B cell (primary cell): ENCODE data around the gene SPPL2A. TPM values are rescaled to one million over a fixed set of nuclear protein-coding genes. Genes with fewer than 3 reads are reported as not detected.
"Not testable (repeated sequence)": the region's sequence is repeated elsewhere in the genome, so short reads cannot be mapped to it uniquely, and the experiment has no call there.

Experiments used
- ATAC-seq: fragments of 200-7000 bp; cut with Tn5 transposase; one replicate; pipeline ENCODE4 v1.10.0; 2021; ENCODE audit warnings: low read depth, mild to moderate bottlenecking, moderate number of reproducible peaks, moderate library complexity
- CTCF ChIA-PET: fragments of 350-600 bp; sonication (Branson Sonifier 250); formaldehyde crosslinking; loops from one replicate; lab custom pipeline; 2021; ENCODE audit warnings: antibody characterized with exemption, inconsistent platforms; lab: Charles Lee
- POLR2A ChIA-PET: fragments of 350-600 bp; sonication (Branson Sonifier 250); formaldehyde crosslinking; loops from one replicate; lab custom pipeline; 2021; ENCODE audit warnings: antibody characterized with exemption; lab: Charles Lee
- DNase-seq: peaks from one replicate; pipeline ENCODE4 v3.0.0; 2013
- H2AFZ ChIP-seq: 2 replicates; pipeline ENCODE4 v1.6.1; 2012; ENCODE audit warnings: mild to moderate bottlenecking, low read depth, low read length; ENCODE audit not compliant: insufficient read depth, poor library complexity, severe bottlenecking
- H3K27ac ChIP-seq, 2 donors: 1 replicate in 1 of 2; 2 replicates in 1 of 2; pipeline ENCODE4 v1.5.1; 2012 to 2013; ENCODE audit warnings: low read length in 2 of 2, mild to moderate bottlenecking in 2 of 2, moderate library complexity in 1 of 2
- H3K27me3 ChIP-seq, 4 experiments: fragments of 200-600 bp in 1 of 4; sonication (generic) in 1 of 4; replicated peaks in 1 of 4; 1 replicate in 2 of 4; 2 replicates in 2 of 4; pipeline versions ENCODE4 v1.6.1 to v1.7.0; 2013 to 2016; ENCODE audit warnings: low read length in 3 of 4, mild to moderate bottlenecking in 2 of 4, mixed read lengths in 1 of 4, moderate library complexity in 1 of 4; ENCODE audit not compliant: insufficient read depth in 4 of 4, control insufficient read depth in 3 of 4; ENCODE audit errors: control extremely low read depth in 1 of 4
- H3K36me3 ChIP-seq, 2 experiments: replicated peaks in 1 of 2; 1 replicate in 1 of 2; 2 replicates in 1 of 2; pipeline versions ENCODE4 v1.6.1 to v1.7.1; 2013; ENCODE audit warnings: low read length in 1 of 2; ENCODE audit not compliant: insufficient read depth in 2 of 2, control insufficient read depth in 1 of 2; ENCODE audit errors: control extremely low read depth in 1 of 2, extremely low read depth in 1 of 2
- H3K4me1 ChIP-seq, 2 donors: fragments of 200-600 bp in 1 of 2; sonication (generic) in 1 of 2; 1 replicate in 1 of 2; 2 replicates in 1 of 2; pipeline versions ENCODE4 v1.5.1 to v1.6.1; 2013 to 2017; ENCODE audit warnings: low read length in 2 of 2; ENCODE audit not compliant: control insufficient read depth in 2 of 2, insufficient read depth in 2 of 2
- H3K4me2 ChIP-seq: replicated peaks from 2 replicates; pipeline ENCODE3; 2012; ENCODE audit warnings: mild to moderate bottlenecking, low read depth, low read length; ENCODE audit not compliant: poor library complexity, severe bottlenecking
- H3K4me3 ChIP-seq, 5 experiments: fragments of 200-600 bp in 1 of 5; sonication (generic) in 1 of 5; 1 replicate in 3 of 5; 2 replicates in 2 of 5; pipeline versions ENCODE4 v1.5.1 to v1.7.0; 2011 to 2016; ENCODE audit warnings: low read length in 4 of 5, mild to moderate bottlenecking in 4 of 5, low read depth in 2 of 5, control low read depth in 1 of 5, moderate library complexity in 1 of 5; ENCODE audit not compliant: insufficient read depth in 1 of 5; ENCODE audit errors: control extremely low read depth in 1 of 5, extremely low read depth in 1 of 5
- H3K79me2 ChIP-seq: fragments of 200-600 bp; sonication (generic); one replicate; pipeline ENCODE4 v1.6.0; 2016; ENCODE audit warnings: low read length; ENCODE audit not compliant: control insufficient read depth, insufficient read depth
- H3K9ac ChIP-seq: fragments of 200-600 bp; sonication (generic); 2 replicates; pipeline ENCODE4 v1.6.1; 2017; ENCODE audit warnings: mild to moderate bottlenecking, low read length, moderate library complexity
- H3K9me3 ChIP-seq, 3 donors: one replicate each; pipeline versions ENCODE4 v1.6.1 to v1.7.1; 2013; ENCODE audit warnings: low read length in 2 of 3; ENCODE audit not compliant: control insufficient read depth in 2 of 3, insufficient read depth in 1 of 3; ENCODE audit errors: control extremely low read depth in 1 of 3
- H4K20me1 ChIP-seq: 2 replicates; pipeline ENCODE4 v1.6.0; 2012; ENCODE audit warnings: mild to moderate bottlenecking, low read length; ENCODE audit not compliant: insufficient read depth, control insufficient read depth, poor library complexity, severe bottlenecking
- H3K27ac Mint-ChIP-seq: one replicate; pipeline ENCODE4 v1.8.0; 2021; ENCODE audit warnings: mixed read lengths
- H3K27me3 Mint-ChIP-seq: one replicate; pipeline ENCODE4 v1.8.0; 2021; ENCODE audit warnings: mixed read lengths
- H3K4me1 Mint-ChIP-seq: one replicate; pipeline ENCODE4 v1.8.0; 2021; ENCODE audit warnings: mixed read lengths
- H3K4me3 Mint-ChIP-seq: one replicate; pipeline ENCODE4 v1.8.0; 2021; ENCODE audit warnings: mixed read lengths
- H3K9me3 Mint-ChIP-seq: one replicate; pipeline ENCODE4 v1.8.0; 2022; ENCODE audit warnings: mixed read lengths; ENCODE audit not compliant: insufficient read depth
- CTCF ChIP-seq: fragments of 200-600 bp; IDR thresholded peaks from one replicate; pipeline ENCODE4 v1.8.0; 2022; ENCODE audit warnings: antibody characterized with exemption, mild to moderate bottlenecking
- EZH2 ChIP-seq: IDR thresholded peaks from 2 replicates; pipeline ENCODE4 v1.6.1; 2012; ENCODE audit warnings: borderline replicate concordance, low read depth, mild to moderate bottlenecking, moderate library complexity, low read length; ENCODE audit not compliant: insufficient read depth, poor library complexity, severe bottlenecking
- WGBS: methylation state at CpG from one replicate; pipeline ENCODE4 v1.1.5; 2013; ENCODE audit warnings: missing lambda C conversion rate; ENCODE audit not compliant: insufficient coverage; 5-methylcytosine and 5-hydroxymethylcytosine counted together
- intact Hi-C: fragments of 100-400 bp; cut with micrococcal nuclease; formaldehyde crosslinking; loops from one replicate; pipeline ENCODE4 v1.10.0; 2022
- polyA plus RNA-seq: library from polyadenylated mRNA; depleted of rRNA; stranded (reverse); fragments of >200 nt; gene quantifications from 2 replicates; pipeline ENCODE4 v1.2.3, GENCODE V29; 2012
- total RNA-seq, 2 donors: library from RNA; stranded (reverse); fragments of 120-200 nt in 1 of 2; gene quantifications; 1 replicate in 1 of 2; 2 replicates in 1 of 2; pipeline versions ENCODE4 v1.2.3 to v1.2.4, GENCODE V29; 2013 to 2022

Gene SPPL2A
- total and polyA plus RNA-seq, 2 donors (not counting 1 experiment from before 2014, with no cell fraction given): 34.6 to 78.3 TPM

GRCh38 chr15:50813865-50814264, 48.4 kb upstream of the SPPL2A start:
- Histone ChIP-seq H3K27me3 (no peaks in the 10 kb centered on the region), H3K9ac (no peak overlapping the region), H4K20me1 (no peaks in the 10 kb centered on the region), H3K4me2 (no peak overlapping the region), H3K27ac (no peak overlapping the region), H3K9me3 (no peaks in the 10 kb centered on the region), H3K79me2 (no peaks in the 10 kb centered on the region), H3K4me3 (no peak overlapping the region), H3K4me1 (no peaks in the 10 kb centered on the region), H3K36me3 (no peaks in the 10 kb centered on the region), H2AFZ (no peak overlapping the region)
- intact Hi-C loops: no loop called here
- H3K27ac Mint-ChIP-seq: no peak overlapping the region
- H3K9me3 Mint-ChIP-seq: no peaks in the 10 kb centered on the region
- no peak for DNase-seq
- peaks cover 9% of the 10 kb centered on the region for H3K27me3 Mint-ChIP-seq
- POLR2A ChIA-PET: no interaction called here
- no peak for ATAC-seq
- no CpG with 5 or more reads among the region's 2 CpGs for WGBS
- H3K4me3 Mint-ChIP-seq: no peak overlapping the region
- H3K4me1 Mint-ChIP-seq: no peaks in the 10 kb centered on the region
- TF ChIP-seq CTCF (no peak), EZH2 (no peak)
- CTCF ChIA-PET: no interaction called here

GRCh38 chr15:50813089-50813488, 47.6 kb upstream of the SPPL2A start:
- POLR2A ChIA-PET: no interaction called here
- CTCF ChIA-PET: no interaction called here
- no peaks in the 10 kb centered on the region for H3K9me3 Mint-ChIP-seq
- Histone ChIP-seq H3K27ac (no peak overlapping the region), H3K4me1 (no peaks in the 10 kb centered on the region), H3K9ac (no peak overlapping the region), H3K4me3 (no peak overlapping the region), H3K27me3 (no peaks in the 10 kb centered on the region), H2AFZ (no peak overlapping the region), H3K36me3 (no peaks in the 10 kb centered on the region), H3K4me2 (no peak overlapping the region), H3K79me2 (no peaks in the 10 kb centered on the region), H3K9me3 (no peaks in the 10 kb centered on the region), H4K20me1 (no peaks in the 10 kb centered on the region)
- intact Hi-C loops: no loop called here
- no peaks in the 10 kb centered on the region for H3K4me1 Mint-ChIP-seq
- 99% methylated on average over 9 of the region's 10 CpGs for WGBS
- no peak for DNase-seq
- no peak for ATAC-seq
- no peak overlapping the region for H3K4me3 Mint-ChIP-seq
- H3K27ac Mint-ChIP-seq: no peak overlapping the region
- H3K27me3 Mint-ChIP-seq: peaks cover 12% of the 10 kb centered on the region
- TF ChIP-seq EZH2 (no peak), CTCF (no peak)

GRCh38 chr15:50812181-50812506, 46.6 kb upstream of the SPPL2A start:
- H3K4me1 ChIP-seq, DNase-seq, CTCF ChIA-PET, H3K27ac Mint-ChIP-seq, H3K27ac ChIP-seq, H3K4me3 Mint-ChIP-seq, H2AFZ ChIP-seq, ATAC-seq, intact Hi-C loops, H3K9me3 Mint-ChIP-seq, H3K79me2 ChIP-seq, H3K4me1 Mint-ChIP-seq, H3K4me2 ChIP-seq, H3K36me3 ChIP-seq, H3K9me3 ChIP-seq, H3K9ac ChIP-seq, H4K20me1 ChIP-seq, H3K27me3 ChIP-seq, H3K4me3 ChIP-seq: not testable (repeated sequence)
- peaks cover 12% of the 10 kb centered on the region for H3K27me3 Mint-ChIP-seq
- POLR2A ChIA-PET: interaction anchor here (0.6 kb wide), 1 partner anchor 29 kb away, joined by 4 read pairs; no protein-coding TSS in a partner anchor
- WGBS: 100% methylated on average over 3 of the region's 15 CpGs
